SK-N-SH treated with all-trans-retinoic acid at 6 μM for 48 hours (cell line): ENCODE results near the gene DLG1.

ENCODE experiments used
- ATAC-seq: fragments of 200-7000 bp; cut with Tn5 transposase; 3 replicates; pipeline ENCODE4 v1.9.1; 2020; ENCODE audit warnings: mild to moderate bottlenecking, moderate library complexity
- BACH2 ChIP-seq: fragments of 250-450 bp; sonication (Bioruptor Pico); IDR thresholded peaks from 2 replicates; pipeline ENCODE4 v1.9.0; 2021; ENCODE audit warnings: mild to moderate bottlenecking, borderline replicate concordance
- CSDC2 ChIP-seq: fragments of 250-450 bp; sonication (Bioruptor Pico); IDR thresholded peaks from 2 replicates; pipeline ENCODE4 v1.5.0; 2020; ENCODE audit warnings: mild to moderate bottlenecking, moderate library complexity
- CSRNP3 ChIP-seq: fragments of 250-450 bp; sonication (Bioruptor Pico); IDR thresholded peaks from 2 replicates; pipeline ENCODE4 v1.5.1; 2021; ENCODE audit warnings: mild to moderate bottlenecking, moderate library complexity
- ESRRG ChIP-seq: fragments of 250-450 bp; sonication (Bioruptor Pico); IDR thresholded peaks from 2 replicates; pipeline ENCODE4 v1.6.1; 2021; ENCODE audit warnings: mild to moderate bottlenecking
- GLIS3 ChIP-seq: fragments of 250-450 bp; sonication (Bioruptor Pico); IDR thresholded peaks from 2 replicates; pipeline ENCODE4 v1.5.0; 2020; ENCODE audit warnings: mild to moderate bottlenecking, moderate library complexity
- ISL1 ChIP-seq: fragments of 250-450 bp; sonication (Bioruptor Pico); IDR thresholded peaks from 2 replicates; pipeline ENCODE4 v2.1.2; 2022; ENCODE audit warnings: mild to moderate bottlenecking, moderate library complexity
- OSR1 ChIP-seq: fragments of 250-450 bp; sonication (Bioruptor Pico); IDR thresholded peaks from 2 replicates; pipeline ENCODE4 v1.8.0; 2022; ENCODE audit warnings: moderate library complexity, mild to moderate bottlenecking, inconsistent platforms
- POU6F1 ChIP-seq: fragments of 250-450 bp; sonication (Bioruptor Pico); IDR thresholded peaks from 2 replicates; pipeline ENCODE4 v1.8.0; 2021; ENCODE audit warnings: low read depth, mild to moderate bottlenecking, moderate library complexity, borderline replicate concordance
- PPARA ChIP-seq: fragments of 250-450 bp; sonication (Bioruptor Pico); IDR thresholded peaks from 2 replicates; pipeline ENCODE4 v1.5.0; 2020; ENCODE audit warnings: mild to moderate bottlenecking, borderline replicate concordance
- SNAI2 ChIP-seq: fragments of 250-450 bp; sonication (Bioruptor Pico); IDR thresholded peaks from 2 replicates; pipeline ENCODE4 v1.5.0; 2020; ENCODE audit warnings: mild to moderate bottlenecking, moderate library complexity
- TCF4 ChIP-seq: fragments of 250-450 bp; sonication (Bioruptor Pico); IDR thresholded peaks from 2 replicates; pipeline ENCODE4 v1.8.0; 2021; ENCODE audit warnings: mild to moderate bottlenecking, moderate library complexity, borderline replicate concordance
- TSHZ2 ChIP-seq: fragments of 250-450 bp; sonication (Bioruptor Pico); IDR thresholded peaks from 2 replicates; pipeline ENCODE4 v1.5.0; 2020; ENCODE audit warnings: mild to moderate bottlenecking, moderate library complexity
- ZFP3 ChIP-seq: fragments of 250-450 bp; sonication (Bioruptor Pico); IDR thresholded peaks from 2 replicates; pipeline ENCODE4 v1.5.0; 2020; ENCODE audit warnings: mild to moderate bottlenecking, moderate library complexity
- ZFP30 ChIP-seq: fragments of 450-650 bp; formaldehyde crosslinking; IDR thresholded peaks from 2 replicates; pipeline ENCODE4 v1.5.0; 2022; ENCODE audit warnings: mild to moderate bottlenecking, moderate library complexity
- ZNF8 ChIP-seq: fragments of 450-650 bp; formaldehyde crosslinking; IDR thresholded peaks from 2 replicates; pipeline ENCODE4 v1.5.0; 2020; ENCODE audit warnings: mild to moderate bottlenecking, moderate library complexity

The DLG1 gene

DNA sequence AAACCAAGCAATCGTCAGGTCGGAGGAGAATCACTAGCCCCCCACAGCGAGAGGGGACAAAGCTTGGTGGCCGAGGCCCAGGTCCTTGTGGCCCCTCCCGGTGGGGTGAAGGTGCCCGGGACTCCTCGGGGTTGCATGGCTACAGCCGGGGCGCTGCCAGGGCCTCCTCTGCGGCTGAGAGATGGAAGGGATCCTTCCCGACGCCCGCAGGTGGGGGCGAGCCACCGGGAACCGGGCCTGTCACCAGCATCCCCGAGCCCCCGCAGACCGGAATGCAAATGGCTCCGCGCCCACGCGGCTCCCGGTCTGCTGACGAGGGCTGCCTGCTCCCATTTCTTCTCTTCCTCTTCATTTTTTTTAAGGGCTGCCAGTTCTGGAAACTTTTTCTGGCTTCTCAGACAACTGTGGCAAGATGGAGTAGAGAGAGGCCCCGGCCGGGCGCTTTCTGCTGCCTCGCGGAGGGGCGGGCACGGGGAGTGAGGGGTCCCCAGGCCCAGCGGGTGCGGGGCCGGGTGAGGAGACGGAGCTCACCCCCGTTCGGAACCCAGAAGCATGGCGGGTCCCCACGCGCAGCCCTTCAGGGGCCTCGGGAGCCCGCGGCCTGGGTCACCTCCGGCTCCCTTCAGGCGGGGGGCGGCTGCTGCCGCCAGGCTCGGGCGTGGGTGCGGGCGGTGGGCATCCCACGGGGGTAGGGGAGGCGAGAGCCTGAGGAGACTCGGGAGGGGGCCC lies 296.3 kb downstream of the DLG1 start:
- peak; percentile 3; the same call in 2 of the 3 replicates for ATAC-seq

DNA sequence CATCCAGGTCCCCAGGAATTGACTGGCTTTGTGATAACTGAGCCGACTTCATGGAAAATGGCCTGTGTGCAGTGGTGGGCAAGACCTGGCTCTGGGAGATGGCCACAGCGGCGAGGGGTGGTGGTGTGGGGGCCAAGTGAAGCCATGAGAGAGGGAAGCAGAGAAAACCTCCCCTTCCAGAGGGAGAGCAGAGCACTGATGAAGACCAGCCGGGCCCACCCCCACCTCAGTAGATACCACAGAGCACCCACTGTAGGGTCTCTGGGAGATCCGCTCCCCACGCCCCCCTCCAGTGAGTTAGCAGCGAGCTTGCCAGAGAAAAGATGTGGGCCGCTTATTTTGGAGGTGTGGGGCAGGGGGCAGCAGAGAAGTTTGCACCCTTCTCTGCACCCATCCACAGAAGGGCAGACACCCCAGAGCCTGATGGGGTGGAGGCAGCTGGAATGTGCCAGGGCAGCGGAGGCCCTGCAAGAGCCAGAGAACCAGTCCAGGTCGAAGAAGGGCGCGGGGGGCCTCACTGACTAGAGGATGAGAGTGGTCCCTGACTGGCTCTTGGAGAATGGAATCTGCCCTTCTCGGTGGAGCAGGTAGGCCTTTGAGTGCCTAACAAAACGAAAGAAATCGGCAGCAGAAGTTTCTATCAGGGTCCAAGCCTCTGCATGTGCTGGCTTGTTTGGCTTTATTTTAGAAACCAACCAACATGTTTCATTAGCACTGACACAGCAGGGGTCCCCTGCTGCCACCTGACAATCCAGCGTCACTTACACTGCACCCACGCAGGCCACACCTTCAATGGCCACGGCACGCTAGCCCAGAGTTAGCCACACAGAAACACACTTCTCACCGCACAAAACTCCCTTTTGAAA lies 297.1 kb downstream of the DLG1 start:
- TF ChIP-seq SNAI2 (CRISPR knock-in tag) (no peak), PPARA (CRISPR knock-in tag) (no peak), ZFP30 (CRISPR knock-in tag) (no peak), ZNF8 (CRISPR knock-in tag) (no peak), ISL1 (CRISPR knock-in tag) (no peak), CSRNP3 (CRISPR knock-in tag) (no peak), POU6F1 (CRISPR knock-in tag) (no peak), OSR1 (no peak), TSHZ2 (CRISPR knock-in tag) (no peak), TCF4 (CRISPR knock-in tag) (no peak), CSDC2 (no peak)
- ATAC-seq: no peak

More for the DNA sequence above, 296.3 kb downstream of the DLG1 start:
- no peak for TF ChIP-seq CSDC2
- no peak for TF ChIP-seq ZFP3 (CRISPR knock-in tag)
- no peak for TF ChIP-seq PPARA (CRISPR knock-in tag)

DNA sequence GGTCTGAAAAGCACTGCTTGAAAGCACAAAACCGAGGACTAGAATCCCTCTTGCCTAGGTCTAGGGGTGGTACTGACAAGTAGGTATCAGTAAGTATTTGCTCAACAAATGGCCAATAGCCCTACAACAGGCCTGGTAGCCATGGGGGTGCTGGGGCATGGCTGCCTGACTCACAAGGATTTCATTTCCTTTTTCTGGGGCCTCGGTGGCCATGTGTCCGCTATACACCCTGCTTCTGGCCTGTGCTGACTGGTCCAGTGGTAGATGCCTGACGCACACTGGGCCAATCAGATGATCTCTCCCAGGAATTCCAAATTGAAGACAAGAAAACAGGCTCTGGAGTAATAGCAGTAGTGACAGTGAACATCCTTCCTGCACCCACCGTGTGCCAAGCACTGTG lies 298.2 kb downstream of the DLG1 start:
- TF ChIP-seq GLIS3 (CRISPR knock-in tag) (no peak), BACH2 (CRISPR knock-in tag) (no peak), ZFP3 (CRISPR knock-in tag) (no peak), POU6F1 (CRISPR knock-in tag) (no peak)
- no peak for ATAC-seq

DNA sequence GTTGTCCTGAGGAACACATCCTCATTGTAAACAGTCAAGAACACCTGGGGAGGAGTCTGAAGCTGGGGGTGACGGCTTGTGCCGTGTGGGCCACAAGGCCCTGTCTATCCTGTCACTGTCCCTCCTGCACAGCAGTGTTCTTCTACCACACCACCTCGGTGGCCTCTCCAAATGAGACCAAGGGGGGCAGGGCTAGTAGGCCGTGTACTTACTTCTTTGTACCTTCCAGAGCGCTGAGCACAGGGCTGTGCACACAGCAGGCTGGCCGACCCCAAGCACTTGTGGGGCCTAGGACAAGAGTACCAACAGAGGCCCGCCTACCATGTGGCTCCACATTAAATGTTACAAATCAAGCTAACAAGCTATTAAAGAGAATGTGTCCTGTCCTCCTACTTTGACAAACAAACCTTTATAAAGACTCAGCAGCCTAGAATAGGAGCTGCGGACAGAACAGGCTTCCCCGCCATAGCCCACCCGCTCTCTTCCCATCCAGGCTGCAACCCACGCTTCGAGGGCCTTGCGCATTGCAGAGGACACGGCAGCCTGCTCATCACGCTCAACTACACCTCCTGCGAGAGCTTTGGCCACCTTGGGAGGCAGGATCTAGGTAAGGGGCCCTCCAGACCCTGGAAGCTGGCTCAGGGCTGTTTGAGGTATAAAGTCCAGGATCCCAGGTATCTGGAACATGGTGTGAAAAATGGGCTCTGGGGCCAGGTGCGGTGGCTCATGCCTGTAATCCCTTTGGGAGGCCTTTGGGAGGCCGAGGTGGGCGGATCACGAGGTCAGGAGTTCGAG lies 299.2 kb downstream of the DLG1 start:
- TF ChIP-seq ISL1 (CRISPR knock-in tag): no peak
- no peak for TF ChIP-seq ZNF8 (CRISPR knock-in tag)
- TF ChIP-seq GLIS3 (CRISPR knock-in tag): no peak
- no peak for TF ChIP-seq ESRRG (CRISPR knock-in tag)
- no peak for TF ChIP-seq POU6F1 (CRISPR knock-in tag)
- no peak for TF ChIP-seq OSR1
- TF ChIP-seq, all 23 proteins: peak for 0
- ATAC-seq: no peak
